HUES6 (cell line): ENCODE measurements around the gene FLRT2.

Experiments
- H3K27ac ChIP-seq: 2 replicates; pipeline ENCODE4 v1.7.0; 2013; ENCODE audit warnings: low read depth, mild to moderate bottlenecking, low read length, inconsistent platforms
- H3K27me3 ChIP-seq: 2 replicates; pipeline ENCODE4 v1.6.1; 2013; ENCODE audit warnings: low read length; ENCODE audit not compliant: control insufficient read depth, insufficient read depth
- H3K36me3 ChIP-seq: 2 replicates; pipeline ENCODE4 v1.6.1; 2013; ENCODE audit warnings: low read length; ENCODE audit not compliant: control insufficient read depth, insufficient read depth
- H3K4me1 ChIP-seq: 2 replicates; pipeline ENCODE4 v1.6.1; 2013; ENCODE audit warnings: low read length; ENCODE audit not compliant: control insufficient read depth, insufficient read depth
- H3K4me3 ChIP-seq: 2 replicates; pipeline ENCODE4 v1.5.1; 2013; ENCODE audit warnings: low read depth, low read length
- H3K9ac ChIP-seq: one replicate; pipeline ENCODE4 v1.6.1; 2013; ENCODE audit warnings: mild to moderate bottlenecking, low read length
- H3K9me3 ChIP-seq: 2 replicates; pipeline ENCODE4 v1.6.1; 2013; ENCODE audit warnings: low read depth, low read length; ENCODE audit not compliant: control insufficient read depth, insufficient read depth

The FLRT2 gene

GRCh38 chr14:85517114-85517688, 12.7 kb upstream of the FLRT2 start:
- Histone ChIP-seq H3K9me3 (no peaks in the 10 kb centered on the region), H3K27me3 (no peaks in the 10 kb centered on the region), H3K36me3 (no peaks in the 10 kb centered on the region), H3K27ac (no peak overlapping the region), H3K4me1 (peaks cover 4% of the 10 kb centered on the region; the same call in 1 of the 2 replicates), H3K9ac (no peak overlapping the region), H3K4me3 (no peak overlapping the region)

GRCh38 chr14:85519661-85520305, 10.2 kb upstream of the FLRT2 start:
- no peaks in the 10 kb centered on the region for H3K9me3 ChIP-seq
- no peaks in the 10 kb centered on the region for H3K36me3 ChIP-seq
- H3K4me3 ChIP-seq: no peak overlapping the region
- no peaks in the 10 kb centered on the region for H3K27me3 ChIP-seq
- no peak overlapping the region for H3K9ac ChIP-seq
- no peak overlapping the region for H3K27ac ChIP-seq
- peaks cover 4% of the 10 kb centered on the region; the same call in 1 of the 2 replicates for H3K4me1 ChIP-seq

DNA sequence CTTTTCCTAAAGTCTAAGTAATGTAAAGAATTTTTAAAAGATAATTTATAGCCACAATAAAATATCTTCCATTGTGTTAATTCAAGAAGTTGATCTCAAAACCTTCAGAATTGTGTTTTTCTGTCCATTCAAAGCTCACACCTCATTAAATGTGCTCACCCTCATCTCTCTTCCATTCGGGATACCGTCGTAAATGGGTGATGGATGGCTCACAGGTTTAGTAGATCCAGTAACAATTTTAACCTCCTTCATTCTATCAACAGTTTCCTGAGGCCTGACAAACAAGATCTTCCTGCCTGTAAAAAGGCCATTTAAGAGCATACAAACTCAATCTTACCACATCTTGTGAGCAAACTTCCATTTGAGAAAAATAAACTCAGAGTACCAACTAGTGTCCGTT, 9.4 kb upstream of the FLRT2 start:
- Histone ChIP-seq H3K27me3 (no peaks in the 10 kb centered on the region), H3K9ac (no peak overlapping the region), H3K4me1 (peaks cover 4% of the 10 kb centered on the region; the same call in 1 of the 2 replicates), H3K27ac (no peak overlapping the region), H3K4me3 (no peak overlapping the region), H3K9me3 (no peaks in the 10 kb centered on the region), H3K36me3 (no peaks in the 10 kb centered on the region)

GRCh38 chr14:85523624-85524023, 6.3 kb upstream of the FLRT2 start:
- H3K4me3 ChIP-seq: no peak overlapping the region
- H3K9ac ChIP-seq: no peak overlapping the region
- peaks cover 4% of the 10 kb centered on the region; the same call in 1 of the 2 replicates for H3K27me3 ChIP-seq
- no peak overlapping the region for H3K27ac ChIP-seq
- no peaks in the 10 kb centered on the region for H3K36me3 ChIP-seq
- H3K4me1 ChIP-seq: peaks cover 8% of the 10 kb centered on the region
- no peaks in the 10 kb centered on the region for H3K9me3 ChIP-seq

- Histone ChIP-seq H3K27me3 (peaks cover 38% of the 10 kb centered on the region), H3K9ac (no peak overlapping the region), H3K4me3 (no peak overlapping the region)
Measured at GRCh38 chr14:85527006-85527405, 2.9 kb upstream of the FLRT2 start.

GRCh38 chr14:85527445-85528035, 2.4 kb upstream of the FLRT2 start:
- Histone ChIP-seq H3K4me1 (peaks cover 4% of the 10 kb centered on the region; the same call in 1 of the 2 replicates), H3K27ac (no peak overlapping the region), H3K27me3 (peaks cover 43% of the 10 kb centered on the region), H3K9ac (no peak overlapping the region), H3K4me3 (no peak overlapping the region), H3K36me3 (no peaks in the 10 kb centered on the region), H3K9me3 (no peaks in the 10 kb centered on the region)

More at GRCh38 chr14:85527006-85527405, 2.9 kb upstream of the FLRT2 start:
- Histone ChIP-seq H3K4me1 (peaks cover 4% of the 10 kb centered on the region; the same call in 1 of the 2 replicates), H3K36me3 (no peaks in the 10 kb centered on the region), H3K27ac (no peak overlapping the region), H3K9me3 (no peaks in the 10 kb centered on the region)

- Histone ChIP-seq H3K9ac (no peak overlapping the region), H3K27ac (no peak overlapping the region), H3K36me3 (no peaks in the 10 kb centered on the region), H3K4me1 (peaks cover 4% of the 10 kb centered on the region; the same call in 1 of the 2 replicates), H3K4me3 (peak overlapping the region; percentile 78), H3K9me3 (no peaks in the 10 kb centered on the region), H3K27me3 (peaks cover 46% of the 10 kb centered on the region)
Measured at GRCh38 chr14:85528080-85528896, 1.7 kb upstream of the FLRT2 start.

DNA sequence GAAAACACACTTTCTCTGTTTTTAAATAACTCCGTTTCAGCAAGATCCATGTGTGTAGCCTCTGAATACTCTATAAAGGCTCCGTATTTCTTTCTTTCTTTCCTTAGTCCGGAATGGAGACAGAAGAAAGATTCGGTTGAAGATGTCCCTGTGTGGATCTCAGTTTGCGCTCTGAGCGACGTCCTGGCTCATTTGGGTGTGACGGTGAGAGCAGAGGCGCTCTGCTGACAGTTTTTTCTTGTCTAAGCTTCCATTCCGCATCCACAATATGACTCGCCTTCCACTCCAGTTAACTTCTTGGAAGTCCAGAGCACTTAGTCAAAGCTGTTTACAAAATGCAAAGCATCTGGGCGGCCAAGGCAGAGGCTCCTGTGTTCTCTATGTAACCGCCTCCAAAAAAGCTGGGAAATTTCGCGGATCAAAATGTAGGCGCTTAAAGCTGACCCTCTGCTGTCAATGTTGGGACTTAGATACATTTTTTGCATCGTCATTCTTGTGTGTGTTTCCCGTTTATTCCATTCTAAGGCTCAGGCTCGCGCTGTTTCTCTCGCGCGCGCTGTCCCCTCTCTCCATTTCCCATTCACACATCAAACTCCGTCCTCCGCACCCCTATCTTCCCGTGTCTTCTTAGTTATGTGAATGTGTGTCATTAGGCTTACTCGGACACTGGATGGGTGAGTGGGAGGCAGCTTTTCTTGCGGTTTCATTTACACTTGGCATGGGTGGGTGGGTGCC, 880 bp upstream of the FLRT2 start:
- Histone ChIP-seq H3K4me1 (peaks cover 4% of the 10 kb centered on the region; the same call in 1 of the 2 replicates), H3K4me3 (peak overlapping the region; percentile 78), H3K36me3 (no peaks in the 10 kb centered on the region), H3K27ac (no peak overlapping the region), H3K9ac (peak overlapping the region; percentile 86), H3K9me3 (no peaks in the 10 kb centered on the region), H3K27me3 (peaks cover 50% of the 10 kb centered on the region)

DNA sequence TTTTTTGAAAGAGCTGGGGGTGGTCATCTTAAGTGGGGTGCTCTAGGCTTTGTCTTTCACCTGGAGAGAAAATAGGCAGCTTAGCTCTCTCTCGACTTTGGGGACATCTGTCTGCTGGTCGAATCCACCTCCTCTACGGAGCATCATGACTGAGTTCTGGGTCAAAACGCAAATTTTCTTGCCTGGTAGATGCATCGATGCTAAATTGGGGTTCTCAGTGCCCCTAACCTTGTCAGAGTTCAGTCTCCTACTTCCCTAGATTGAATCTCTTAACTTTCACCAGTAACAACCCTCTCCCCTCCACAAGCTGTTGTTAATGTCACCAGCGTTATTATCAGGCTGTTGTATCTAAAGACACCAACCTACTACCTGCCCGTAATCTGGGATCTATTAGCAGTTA, 682 bp downstream of the FLRT2 start:
- peak overlapping the region; percentile 86 for H3K9ac ChIP-seq
- peaks cover 9% of the 10 kb centered on the region; the same call in 1 of the 2 replicates for H3K4me1 ChIP-seq
- no peak overlapping the region for H3K27ac ChIP-seq
- no peaks in the 10 kb centered on the region for H3K9me3 ChIP-seq
- H3K4me3 ChIP-seq: peak overlapping the region; percentile 78
- H3K27me3 ChIP-seq: peaks cover 65% of the 10 kb centered on the region
- no peaks in the 10 kb centered on the region for H3K36me3 ChIP-seq

GRCh38 chr14:85531141-85531586, 1.2 kb downstream of the FLRT2 start:
- peaks cover 70% of the 10 kb centered on the region for H3K27me3 ChIP-seq
- H3K9me3 ChIP-seq: no peaks in the 10 kb centered on the region
- peak overlapping the region; percentile 86 for H3K9ac ChIP-seq
- H3K27ac ChIP-seq: no peak overlapping the region
- peaks cover 14% of the 10 kb centered on the region for H3K4me1 ChIP-seq
- H3K4me3 ChIP-seq: peak overlapping the region; percentile 78
- no peaks in the 10 kb centered on the region for H3K36me3 ChIP-seq
